ENCODE measurements around the gene SLC27A1.

SLC27A1 gene

GRCh38 chr19:17529239-17530158 lies 59.2 kb downstream of the SLC27A1 start:
- no peak overlapping the region for H3K4me2 ChIP-seq (ENCODE audit: low read length)
- no CpG with 5 or more reads among the region's 8 CpGs for WGBS (ENCODE audit: extremely low coverage, insufficient coverage, low lambda C conversion rate)
- peaks cover 4% of the 10 kb centered on the region for H3K4me1 ChIP-seq (ENCODE audit: control insufficient read depth, low read depth, low read length)
- no peak overlapping the region for H2AK5ac ChIP-seq (ENCODE audit: low read length)
- peak overlapping the region; percentile 10 for H3K56ac ChIP-seq (ENCODE audit: low read length)
- no peaks in the 10 kb centered on the region for H3K79me1 ChIP-seq (ENCODE audit: low read length)
- DNase-seq = no peak
- no peak overlapping the region for H4K5ac ChIP-seq (ENCODE audit: low read length)
- H2BK120ac ChIP-seq (ENCODE audit: low read depth, low read length) = no peak overlapping the region
- H3K27me3 ChIP-seq (ENCODE audit: insufficient read depth, low read length, poor library complexity) = no peaks in the 10 kb centered on the region
- no peak overlapping the region for H3K27ac ChIP-seq (ENCODE audit: low read depth, low read length)
- no peak overlapping the region for H3K9ac ChIP-seq (ENCODE audit: low read length)
- no peak overlapping the region for H2BK15ac ChIP-seq (replicated peaks; ENCODE audit: low read depth)
- no peak overlapping the region for H2BK5ac ChIP-seq (ENCODE audit: low read length)
- H4K8ac ChIP-seq (ENCODE audit: low read depth, low read length) = no peak overlapping the region
- H3K4ac ChIP-seq (ENCODE audit: low read depth, low read length) = no peak overlapping the region
- H3K4me3 ChIP-seq (ENCODE audit: low read length) = no peak overlapping the region
- H3K18ac ChIP-seq (ENCODE audit: low read length) = no peak overlapping the region
- H3K79me2 ChIP-seq (ENCODE audit: control insufficient read depth, insufficient read depth, low read length) = no peaks in the 10 kb centered on the region
- no peaks in the 10 kb centered on the region for H3K36me3 ChIP-seq (ENCODE audit: control insufficient read depth, insufficient read depth, low read length)
- no peak overlapping the region for H3K23ac ChIP-seq (ENCODE audit: low read length)

DNA sequence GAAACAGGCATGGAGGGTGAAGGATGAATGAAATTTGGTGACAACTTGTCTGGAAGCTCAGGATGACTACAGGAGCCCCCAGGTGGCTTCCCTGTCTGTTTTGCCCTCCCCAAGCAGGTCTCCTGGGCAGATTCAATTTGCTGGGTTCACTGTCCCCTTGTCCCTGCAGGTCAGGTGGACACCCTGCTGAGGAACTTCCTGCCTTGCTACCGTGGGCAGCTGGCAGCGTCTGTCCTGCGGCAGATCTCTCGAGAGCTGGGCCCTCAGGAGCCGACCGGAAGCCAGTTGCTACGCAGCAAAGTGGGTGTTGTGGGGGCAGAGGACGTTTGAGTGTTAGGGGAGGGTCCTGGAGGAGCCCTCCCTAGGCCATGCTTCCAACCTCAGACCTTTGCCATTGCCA lies 60.3 kb downstream of the SLC27A1 start:
- no peak overlapping the region for H4K5ac ChIP-seq (ENCODE audit: low read length)
- no peak overlapping the region for H4K8ac ChIP-seq (ENCODE audit: low read depth, low read length)
- no peak overlapping the region for H2BK120ac ChIP-seq (ENCODE audit: low read depth, low read length)
- H3K4me2 ChIP-seq (ENCODE audit: low read length) = no peak overlapping the region
- peak overlapping the region; percentile 70 for H3K56ac ChIP-seq (ENCODE audit: low read length)
- H3K23ac ChIP-seq (ENCODE audit: low read length) = no peak overlapping the region
- no peaks in the 10 kb centered on the region for H3K27me3 ChIP-seq (ENCODE audit: insufficient read depth, low read length, poor library complexity)
- H3K36me3 ChIP-seq (ENCODE audit: control insufficient read depth, insufficient read depth, low read length) = no peaks in the 10 kb centered on the region
- H2AK5ac ChIP-seq (ENCODE audit: low read length) = no peak overlapping the region
- WGBS (ENCODE audit: extremely low coverage, insufficient coverage, low lambda C conversion rate) = no CpG with 5 or more reads among the region's 8 CpGs
- peak; percentile 90 for DNase-seq
- no peak overlapping the region for H3K27ac ChIP-seq (ENCODE audit: low read depth, low read length)
- no peak overlapping the region for H3K9ac ChIP-seq (ENCODE audit: low read length)
- peaks cover 4% of the 10 kb centered on the region for H3K4me1 ChIP-seq (ENCODE audit: control insufficient read depth, low read depth, low read length)
- H3K79me1 ChIP-seq (ENCODE audit: low read length) = no peaks in the 10 kb centered on the region
- no peak overlapping the region for H3K4ac ChIP-seq (ENCODE audit: low read depth, low read length)
- no peak overlapping the region for H3K18ac ChIP-seq (ENCODE audit: low read length)
- H2BK5ac ChIP-seq (ENCODE audit: low read length) = no peak overlapping the region
- no peak overlapping the region for H2BK15ac ChIP-seq (replicated peaks; ENCODE audit: low read depth)
- H3K4me3 ChIP-seq (ENCODE audit: low read length) = no peak overlapping the region
- H3K79me2 ChIP-seq (ENCODE audit: control insufficient read depth, insufficient read depth, low read length) = no peaks in the 10 kb centered on the region

DNA sequence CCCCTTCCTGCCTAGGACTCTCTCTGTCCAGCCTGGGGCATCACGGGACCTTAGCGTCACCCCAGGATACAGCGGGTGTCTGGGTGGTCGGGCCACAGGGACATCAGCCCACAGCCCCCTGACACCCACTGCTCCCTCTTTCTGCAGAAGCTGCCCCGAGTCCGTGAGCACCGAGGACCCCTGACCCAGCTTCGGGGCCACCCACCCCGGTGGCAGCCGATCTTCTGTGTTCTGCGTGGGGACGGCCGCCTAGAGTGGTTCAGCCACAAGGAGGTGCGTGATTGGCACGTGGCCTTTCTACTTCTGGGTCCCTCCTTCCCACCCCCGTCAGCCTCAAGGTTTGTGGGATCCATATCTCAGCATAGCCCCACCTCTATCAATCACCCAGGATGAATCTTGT lies 61.8 kb downstream of the SLC27A1 start:
- Histone ChIP-seq H3K23ac (ENCODE audit: low read length) (no peak overlapping the region), H3K79me1 (ENCODE audit: low read length) (no peaks in the 10 kb centered on the region), H3K4me1 (ENCODE audit: control insufficient read depth, low read depth, low read length) (peaks cover 4% of the 10 kb centered on the region), H3K9ac (ENCODE audit: low read length) (no peak overlapping the region), H3K36me3 (ENCODE audit: control insufficient read depth, insufficient read depth, low read length) (no peaks in the 10 kb centered on the region), H3K27me3 (ENCODE audit: insufficient read depth, low read length, poor library complexity) (no peaks in the 10 kb centered on the region), H3K79me2 (ENCODE audit: control insufficient read depth, insufficient read depth, low read length) (no peaks in the 10 kb centered on the region), H2BK120ac (ENCODE audit: low read depth, low read length) (no peak overlapping the region), H3K4ac (ENCODE audit: low read depth, low read length) (no peak overlapping the region), H3K27ac (ENCODE audit: low read depth, low read length) (no peak overlapping the region), H2BK15ac (replicated peaks; ENCODE audit: low read depth) (no peak overlapping the region), H4K5ac (ENCODE audit: low read length) (no peak overlapping the region), H3K56ac (ENCODE audit: low read length) (no peak overlapping the region), H3K4me2 (ENCODE audit: low read length) (no peak overlapping the region), H4K8ac (ENCODE audit: low read depth, low read length) (no peak overlapping the region), H3K18ac (ENCODE audit: low read length) (no peak overlapping the region), H2BK5ac (ENCODE audit: low read length) (no peak overlapping the region), H2AK5ac (ENCODE audit: low read length) (no peak overlapping the region), H3K4me3 (ENCODE audit: low read length) (no peak overlapping the region)
- WGBS (ENCODE audit: extremely low coverage, insufficient coverage, low lambda C conversion rate) = no CpG with 5 or more reads among the region's 16 CpGs
- DNase-seq = no peak

- Histone ChIP-seq H3K9ac (ENCODE audit: low read length) (no peak overlapping the region), H4K5ac (ENCODE audit: low read length) (no peak overlapping the region), H3K79me1 (ENCODE audit: low read length) (no peaks in the 10 kb centered on the region), H3K4ac (ENCODE audit: low read depth, low read length) (no peak overlapping the region), H2BK15ac (replicated peaks; ENCODE audit: low read depth) (no peak overlapping the region), H3K36me3 (ENCODE audit: control insufficient read depth, insufficient read depth, low read length) (no peaks in the 10 kb centered on the region), H2AK5ac (ENCODE audit: low read length) (no peak overlapping the region), H3K79me2 (ENCODE audit: control insufficient read depth, insufficient read depth, low read length) (no peaks in the 10 kb centered on the region), H3K56ac (ENCODE audit: low read length) (no peak overlapping the region), H2BK5ac (ENCODE audit: low read length) (no peak overlapping the region), H3K27me3 (ENCODE audit: insufficient read depth, low read length, poor library complexity) (no peaks in the 10 kb centered on the region), H3K4me2 (ENCODE audit: low read length) (no peak overlapping the region), H3K18ac (ENCODE audit: low read length) (no peak overlapping the region), H3K4me1 (ENCODE audit: control insufficient read depth, low read depth, low read length) (peaks cover 4% of the 10 kb centered on the region), H3K27ac (ENCODE audit: low read depth, low read length) (no peak overlapping the region), H3K23ac (ENCODE audit: low read length) (no peak overlapping the region), H4K8ac (ENCODE audit: low read depth, low read length) (no peak overlapping the region), H3K4me3 (ENCODE audit: low read length) (no peak overlapping the region), H2BK120ac (ENCODE audit: low read depth, low read length) (no peak overlapping the region)
- WGBS (ENCODE audit: extremely low coverage, insufficient coverage, low lambda C conversion rate) = no CpG with 5 or more reads among the region's 7 CpGs
- DNase-seq = no peak
Measured at GRCh38 chr19:17532557-17532956, 62.2 kb downstream of the SLC27A1 start.

DNA sequence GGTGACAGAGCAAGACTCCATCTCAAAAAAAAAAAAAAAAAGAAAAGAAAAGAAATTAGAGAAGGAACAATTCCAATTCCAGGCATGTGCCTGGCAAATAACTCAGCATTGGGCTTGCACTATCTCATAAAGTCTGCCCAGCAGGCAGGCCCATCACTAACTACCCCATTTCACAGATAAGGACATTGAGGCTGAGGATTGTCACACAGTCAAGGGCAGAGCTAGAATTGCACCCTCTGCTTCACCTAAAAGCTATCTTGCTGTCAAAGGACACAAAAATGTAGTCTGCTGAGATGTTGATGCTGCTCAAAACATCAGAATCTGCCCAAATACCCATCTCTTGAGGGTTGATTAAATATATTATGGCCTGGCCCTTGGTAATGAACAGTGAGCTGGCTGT lies 64.4 kb downstream of the SLC27A1 start:
- H3K56ac ChIP-seq (ENCODE audit: low read length) = no peak overlapping the region
- peaks cover 4% of the 10 kb centered on the region for H3K4me1 ChIP-seq (ENCODE audit: control insufficient read depth, low read depth, low read length)
- H3K18ac ChIP-seq (ENCODE audit: low read length) = no peak overlapping the region
- H2BK15ac ChIP-seq (replicated peaks; ENCODE audit: low read depth) = no peak overlapping the region
- no peak overlapping the region for H2AK5ac ChIP-seq (ENCODE audit: low read length)
- no peak for DNase-seq
- no peaks in the 10 kb centered on the region for H3K79me1 ChIP-seq (ENCODE audit: low read length)
- no peak overlapping the region for H3K27ac ChIP-seq (ENCODE audit: low read depth, low read length)
- no peak overlapping the region for H3K4me3 ChIP-seq (ENCODE audit: low read length)
- H3K4me2 ChIP-seq (ENCODE audit: low read length) = no peak overlapping the region
- no peak overlapping the region for H2BK120ac ChIP-seq (ENCODE audit: low read depth, low read length)
- no peaks in the 10 kb centered on the region for H3K79me2 ChIP-seq (ENCODE audit: control insufficient read depth, insufficient read depth, low read length)
- no peaks in the 10 kb centered on the region for H3K36me3 ChIP-seq (ENCODE audit: control insufficient read depth, insufficient read depth, low read length)
- H4K8ac ChIP-seq (ENCODE audit: low read depth, low read length) = no peak overlapping the region
- H3K4ac ChIP-seq (ENCODE audit: low read depth, low read length) = no peak overlapping the region
- H2BK5ac ChIP-seq (ENCODE audit: low read length) = no peak overlapping the region
- H4K5ac ChIP-seq (ENCODE audit: low read length) = no peak overlapping the region
- no peaks in the 10 kb centered on the region for H3K27me3 ChIP-seq (ENCODE audit: insufficient read depth, low read length, poor library complexity)
- H3K9ac ChIP-seq (ENCODE audit: low read length) = no peak overlapping the region
- no peak overlapping the region for H3K23ac ChIP-seq (ENCODE audit: low read length)

DNA sequence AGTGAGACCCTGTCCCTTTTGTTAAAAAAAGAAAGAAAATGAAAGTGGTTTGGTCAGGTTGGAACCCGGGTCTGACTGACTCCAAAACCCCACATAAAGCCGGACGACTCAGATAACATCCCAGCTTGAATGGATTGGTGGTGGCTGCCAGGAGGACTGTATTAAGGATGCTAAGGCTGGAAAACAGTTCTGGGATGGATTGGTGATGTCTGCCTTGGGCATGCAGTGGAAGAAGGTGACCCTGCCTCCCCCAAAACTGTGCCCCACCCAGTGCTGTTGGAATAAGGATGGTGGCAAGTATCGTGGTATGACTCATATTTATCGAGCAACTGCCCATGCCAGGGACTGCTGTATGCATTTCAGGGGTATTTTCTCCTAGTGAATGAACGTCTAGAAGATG lies 66.6 kb downstream of the SLC27A1 start:
- H3K27ac ChIP-seq (ENCODE audit: low read depth, low read length) = no peak overlapping the region
- WGBS (ENCODE audit: extremely low coverage, insufficient coverage, low lambda C conversion rate) = no CpG with 5 or more reads among the region's 6 CpGs
- H2BK120ac ChIP-seq (ENCODE audit: low read depth, low read length) = no peak overlapping the region
- no peak overlapping the region for H2BK15ac ChIP-seq (replicated peaks; ENCODE audit: low read depth)
- H4K8ac ChIP-seq (ENCODE audit: low read depth, low read length) = no peak overlapping the region
- no peaks in the 10 kb centered on the region for H3K4me1 ChIP-seq (ENCODE audit: control insufficient read depth, low read depth, low read length)
- no peak overlapping the region for H3K4me3 ChIP-seq (ENCODE audit: low read length)
- no peaks in the 10 kb centered on the region for H3K79me1 ChIP-seq (ENCODE audit: low read length)
- H3K79me2 ChIP-seq (ENCODE audit: control insufficient read depth, insufficient read depth, low read length) = no peaks in the 10 kb centered on the region
- no peaks in the 10 kb centered on the region for H3K27me3 ChIP-seq (ENCODE audit: insufficient read depth, low read length, poor library complexity)
- H4K5ac ChIP-seq (ENCODE audit: low read length) = no peak overlapping the region
- H3K56ac ChIP-seq (ENCODE audit: low read length) = no peak overlapping the region
- H3K9ac ChIP-seq (ENCODE audit: low read length) = no peak overlapping the region
- no peaks in the 10 kb centered on the region for H3K36me3 ChIP-seq (ENCODE audit: control insufficient read depth, insufficient read depth, low read length)
- no peak overlapping the region for H3K23ac ChIP-seq (ENCODE audit: low read length)
- DNase-seq = no peak
- H2BK5ac ChIP-seq (ENCODE audit: low read length) = no peak overlapping the region
- H2AK5ac ChIP-seq (ENCODE audit: low read length) = no peak overlapping the region
- H3K18ac ChIP-seq (ENCODE audit: low read length) = no peak overlapping the region
- H3K4me2 ChIP-seq (ENCODE audit: low read length) = no peak overlapping the region
- H3K4ac ChIP-seq (ENCODE audit: low read depth, low read length) = no peak overlapping the region

Measured in mesendoderm (in vitro differentiated cells).